ENCODE data around the gene PTPRG. TPM values are rescaled to one million over a fixed set of nuclear protein-coding genes. Genes with fewer than 3 reads are reported as not detected.

The PTPRG gene
- total RNA-seq, 4 donors from 2014 or later, result 11.0 to 18.5 (median 14.9) TPM

DNA sequence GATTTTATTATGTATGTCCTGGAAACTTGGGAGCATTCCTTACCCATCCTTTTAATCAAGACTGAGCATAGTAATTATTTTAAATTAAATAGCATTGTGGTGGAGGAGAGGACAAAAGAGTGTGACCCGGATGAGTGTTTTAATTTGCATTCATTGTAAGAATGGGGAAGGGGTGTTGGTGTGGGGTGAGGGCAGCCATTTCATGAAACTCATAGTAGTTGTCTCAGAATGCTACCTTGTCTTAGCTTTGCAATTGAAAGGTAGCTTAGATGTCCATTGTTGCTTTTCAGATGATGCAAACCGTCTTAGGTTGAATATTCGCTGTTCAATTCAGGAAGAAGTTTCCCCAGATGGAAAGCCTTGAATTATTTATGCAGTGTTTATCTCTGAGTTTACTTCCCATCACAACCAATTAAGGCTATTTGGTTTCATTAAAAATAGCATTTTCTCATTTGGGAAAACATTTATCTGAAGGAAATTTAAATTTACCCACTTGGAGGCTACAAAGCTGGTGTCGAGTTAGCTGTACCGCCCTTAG is 483.6 kb downstream of the PTPRG start:
- Histone ChIP-seq H3K4me1 (no peaks in the 10 kb centered on the region), H3K27ac (no peak overlapping the region), H3K27me3 (no peaks in the 10 kb centered on the region), H3K4me3 (no peak overlapping the region), H3K9me3 (no peaks in the 10 kb centered on the region), H3K36me3 (no peaks in the 10 kb centered on the region)
- TF ChIP-seq, protein P1, sequence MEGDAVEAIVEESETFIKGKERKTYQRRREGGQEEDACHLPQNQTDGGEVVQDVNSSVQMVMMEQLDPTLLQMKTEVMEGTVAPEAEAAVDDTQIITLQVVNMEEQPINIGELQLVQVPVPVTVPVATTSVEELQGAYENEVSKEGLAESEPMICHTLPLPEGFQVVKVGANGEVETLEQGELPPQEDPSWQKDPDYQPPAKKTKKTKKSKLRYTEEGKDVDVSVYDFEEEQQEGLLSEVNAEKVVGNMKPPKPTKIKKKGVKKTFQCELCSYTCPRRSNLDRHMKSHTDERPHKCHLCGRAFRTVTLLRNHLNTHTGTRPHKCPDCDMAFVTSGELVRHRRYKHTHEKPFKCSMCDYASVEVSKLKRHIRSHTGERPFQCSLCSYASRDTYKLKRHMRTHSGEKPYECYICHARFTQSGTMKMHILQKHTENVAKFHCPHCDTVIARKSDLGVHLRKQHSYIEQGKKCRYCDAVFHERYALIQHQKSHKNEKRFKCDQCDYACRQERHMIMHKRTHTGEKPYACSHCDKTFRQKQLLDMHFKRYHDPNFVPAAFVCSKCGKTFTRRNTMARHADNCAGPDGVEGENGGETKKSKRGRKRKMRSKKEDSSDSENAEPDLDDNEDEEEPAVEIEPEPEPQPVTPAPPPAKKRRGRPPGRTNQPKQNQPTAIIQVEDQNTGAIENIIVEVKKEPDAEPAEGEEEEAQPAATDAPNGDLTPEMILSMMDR (IDR thresholded peaks at IDR 0.05), result no peak
- TF ChIP-seq POLR2A (IDR thresholded peaks at IDR 0.05) (no peak), EP300 (IDR thresholded peaks at IDR 0.05) (no peak), POLR2AphosphoS5 (IDR thresholded peaks at IDR 0.05) (no peak)
- no peak for DNase-seq (ENCODE audit: low spot score in 2 of 2)
- WGBS, result 90% methylated on average over 5 of the region's 5 CpGs

DNA sequence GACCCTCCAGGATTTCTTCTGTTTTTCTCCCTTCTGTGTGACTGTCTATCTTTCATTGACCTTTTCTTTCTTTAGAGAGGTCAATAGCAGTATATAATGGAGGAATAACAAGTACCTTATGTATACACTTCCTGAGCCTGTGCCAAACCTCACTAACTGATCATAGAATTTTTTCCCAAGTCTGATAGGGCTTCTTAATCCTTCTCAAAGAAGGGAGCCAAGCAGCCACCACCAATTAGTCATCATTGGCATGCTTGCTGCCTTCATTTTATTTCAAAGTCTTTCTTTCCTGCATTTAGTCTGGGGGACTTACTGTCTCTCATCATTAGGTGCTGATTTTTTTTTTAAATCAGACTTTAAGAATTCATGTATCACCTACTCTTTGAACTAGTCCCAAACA is 485.0 kb downstream of the PTPRG start:
- Histone ChIP-seq H3K4me1 (no peaks in the 10 kb centered on the region), H3K4me3 (no peak overlapping the region), H3K27ac (no peak overlapping the region), H3K36me3 (no peaks in the 10 kb centered on the region), H3K9me3 (no peaks in the 10 kb centered on the region), H3K27me3 (no peaks in the 10 kb centered on the region)
- DNase-seq (ENCODE audit: low spot score in 2 of 2), result no peak
- no peak for TF ChIP-seq POLR2AphosphoS5 (IDR thresholded peaks at IDR 0.05)
- TF ChIP-seq, protein P1 (IDR thresholded peaks at IDR 0.05), result no peak

DNA sequence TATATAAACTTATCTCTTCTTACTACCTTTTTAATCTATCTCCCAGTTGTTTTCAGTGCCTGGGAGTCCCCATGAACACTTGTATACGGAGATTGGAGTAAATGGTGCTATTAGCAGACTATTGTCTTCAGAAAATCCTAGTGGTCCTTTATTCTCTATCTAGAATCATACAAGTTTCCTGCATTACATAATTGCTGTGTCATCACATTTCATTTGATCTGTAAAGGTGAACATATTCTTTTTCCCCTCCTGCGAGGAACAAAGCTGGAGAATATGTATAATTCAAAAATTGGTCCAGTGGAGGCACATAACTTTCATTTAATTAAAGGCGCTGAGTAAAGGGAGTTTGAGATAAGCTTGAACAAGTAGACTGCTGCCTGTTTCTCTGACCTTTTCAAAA is 487.2 kb downstream of the PTPRG start:
- WGBS, result 96% methylated on average over 3 of the region's 3 CpGs
- H3K9me3 ChIP-seq, result no peaks in the 10 kb centered on the region
- no peaks in the 10 kb centered on the region for H3K4me1 ChIP-seq
- H3K27ac ChIP-seq, result no peak overlapping the region
- no peaks in the 10 kb centered on the region for H3K27me3 ChIP-seq
- no peaks in the 10 kb centered on the region for H3K36me3 ChIP-seq
- DNase-seq (ENCODE audit: low spot score in 2 of 2), result no peak
- TF ChIP-seq, protein P1 (IDR thresholded peaks at IDR 0.05), result no peak
- TF ChIP-seq POLR2A (IDR thresholded peaks at IDR 0.05) (no peak), POLR2AphosphoS5 (IDR thresholded peaks at IDR 0.05) (no peak), EP300 (IDR thresholded peaks at IDR 0.05) (no peak)
- no peak overlapping the region for H3K4me3 ChIP-seq

DNA sequence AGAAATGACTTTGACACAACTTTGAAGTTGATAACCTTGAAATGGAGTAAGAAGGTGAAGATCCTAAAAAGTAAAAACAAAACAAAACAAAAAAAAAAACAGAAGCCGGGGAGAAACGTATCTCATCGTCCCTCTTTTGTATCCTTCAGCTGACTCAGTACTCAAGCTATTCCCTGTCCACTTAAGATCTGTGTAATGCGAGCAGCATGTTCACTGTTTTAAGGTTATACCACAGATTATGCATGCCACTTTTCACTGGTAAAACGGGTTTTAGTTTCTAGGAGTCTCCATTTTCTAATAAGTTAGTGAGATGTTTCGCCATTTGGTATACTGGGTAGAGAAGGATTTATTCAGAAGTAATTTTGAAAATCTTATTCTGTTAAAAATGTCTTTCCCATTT is 487.7 kb downstream of the PTPRG start:
- H3K4me1 ChIP-seq, result no peaks in the 10 kb centered on the region
- TF ChIP-seq, protein P1 (IDR thresholded peaks at IDR 0.05), result no peak
- no peak for TF ChIP-seq POLR2AphosphoS5 (IDR thresholded peaks at IDR 0.05)
- no peak for TF ChIP-seq POLR2A (IDR thresholded peaks at IDR 0.05)
- TF ChIP-seq EP300 (IDR thresholded peaks at IDR 0.05), result no peak
- WGBS, result 92% methylated on average over 6 of the region's 6 CpGs
- DNase-seq (ENCODE audit: low spot score in 2 of 2), result no peak
- H3K27ac ChIP-seq, result no peak overlapping the region
- no peak overlapping the region for H3K4me3 ChIP-seq
- no peaks in the 10 kb centered on the region for H3K9me3 ChIP-seq
- no peaks in the 10 kb centered on the region for H3K27me3 ChIP-seq
- H3K36me3 ChIP-seq, result no peaks in the 10 kb centered on the region

DNA sequence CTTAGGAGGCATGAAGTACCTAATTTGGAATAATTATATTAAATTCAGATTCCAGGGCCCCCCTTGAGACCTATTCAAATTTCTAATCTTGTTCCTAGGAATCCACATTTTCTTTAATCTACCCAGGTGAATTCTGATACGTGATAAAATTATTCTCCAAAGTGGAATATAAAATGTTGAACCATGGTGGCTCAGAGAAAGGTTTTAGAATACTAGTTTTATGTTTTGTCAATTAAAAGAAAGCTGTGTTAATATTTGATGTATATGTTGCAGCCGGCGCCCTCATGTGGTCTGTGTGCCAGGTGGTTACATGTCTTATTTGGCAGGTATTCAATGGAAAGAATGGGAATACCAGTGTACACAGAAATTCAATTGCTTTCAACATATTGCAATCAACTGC is 490.1 kb downstream of the PTPRG start:
- Histone ChIP-seq H3K4me3 (no peak overlapping the region), H3K4me1 (no peaks in the 10 kb centered on the region), H3K27ac (no peak overlapping the region), H3K27me3 (no peaks in the 10 kb centered on the region), H3K36me3 (no peaks in the 10 kb centered on the region), H3K9me3 (no peaks in the 10 kb centered on the region)
- TF ChIP-seq EP300 (IDR thresholded peaks at IDR 0.05), result no peak
- TF ChIP-seq, protein P1 (IDR thresholded peaks at IDR 0.05), result no peak
- TF ChIP-seq POLR2AphosphoS5 (IDR thresholded peaks at IDR 0.05), result no peak
- no peak for TF ChIP-seq POLR2A (IDR thresholded peaks at IDR 0.05)
- 57% methylated on average over 3 of the region's 3 CpGs for WGBS
- DNase-seq (ENCODE audit: low spot score in 2 of 2), result no peak

Measured in suprapubic skin (tissue), 4 donors.